Testis (tissue), 2 donors: Measurements from ENCODE around the gene MEGF6.

ENCODE experiments used
- CTCF ChIP-seq, 3 experiments: fragments of 450-650 bp in 2 of 3; fragments of 200-600 bp in 1 of 3; sonication (generic) in 1 of 3; IDR thresholded peaks; one replicate each; pipeline ENCODE4 v1.5.1; 2016 to 2019; ENCODE audit warnings: antibody characterized with exemption in 3 of 3, mild to moderate bottlenecking in 2 of 3, moderate library complexity in 1 of 3
- POLR2A ChIP-seq: fragments of 450-650 bp; IDR thresholded peaks from one replicate; pipeline ENCODE4 v1.6.1; 2017; ENCODE audit warnings: antibody characterized with exemption, mild to moderate bottlenecking, moderate library complexity

- TF ChIP-seq CTCF (IDR thresholded peaks at IDR 0.05) (no peak), POLR2A (no peak)
Measured at GRCh38 chr1:3540876-3541275, 70.4 kb downstream of the MEGF6 start.
